Retinal pigment epithelial cell (primary cell): ENCODE results near the gene NOS1AP.

ENCODE experiments used
- DNase-seq: peaks from one replicate; pipeline ENCODE4 v3.0.0-alpha.2; 2010; ENCODE audit warnings: low read depth
- H3K4me3 ChIP-seq: 2 replicates; pipeline ENCODE4 v1.5.1; 2011; ENCODE audit warnings: mild to moderate bottlenecking, low read length, control low read depth, moderate library complexity
- TF ChIP-seq, protein P1 (sequence below): conservative IDR thresholded peaks from 2 replicates; pipeline ENCODE4 v1.5.1; 2011; ENCODE audit warnings: low read depth, low read length, control low read depth, inconsistent platforms

Gene NOS1AP

DNA sequence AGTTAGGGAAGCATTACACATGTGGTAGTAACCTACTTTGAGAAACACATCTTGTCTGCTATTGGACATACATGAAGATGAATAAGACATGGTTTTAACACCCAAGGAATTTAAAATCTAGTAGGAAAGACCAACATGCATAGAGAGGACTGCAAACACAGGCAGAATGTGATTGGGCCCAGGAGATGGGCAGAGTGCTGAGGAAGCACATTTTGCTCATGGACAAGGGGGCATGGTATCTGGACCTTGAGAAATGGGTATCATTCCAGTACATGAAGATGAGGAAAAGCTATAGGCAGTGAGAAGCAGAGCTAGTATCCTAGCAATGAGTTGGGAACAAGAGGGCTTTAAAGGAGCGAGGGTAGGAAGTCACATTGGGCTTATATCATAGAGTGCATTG is 164.4 kb downstream of the NOS1AP start:
- TF ChIP-seq, protein P1, sequence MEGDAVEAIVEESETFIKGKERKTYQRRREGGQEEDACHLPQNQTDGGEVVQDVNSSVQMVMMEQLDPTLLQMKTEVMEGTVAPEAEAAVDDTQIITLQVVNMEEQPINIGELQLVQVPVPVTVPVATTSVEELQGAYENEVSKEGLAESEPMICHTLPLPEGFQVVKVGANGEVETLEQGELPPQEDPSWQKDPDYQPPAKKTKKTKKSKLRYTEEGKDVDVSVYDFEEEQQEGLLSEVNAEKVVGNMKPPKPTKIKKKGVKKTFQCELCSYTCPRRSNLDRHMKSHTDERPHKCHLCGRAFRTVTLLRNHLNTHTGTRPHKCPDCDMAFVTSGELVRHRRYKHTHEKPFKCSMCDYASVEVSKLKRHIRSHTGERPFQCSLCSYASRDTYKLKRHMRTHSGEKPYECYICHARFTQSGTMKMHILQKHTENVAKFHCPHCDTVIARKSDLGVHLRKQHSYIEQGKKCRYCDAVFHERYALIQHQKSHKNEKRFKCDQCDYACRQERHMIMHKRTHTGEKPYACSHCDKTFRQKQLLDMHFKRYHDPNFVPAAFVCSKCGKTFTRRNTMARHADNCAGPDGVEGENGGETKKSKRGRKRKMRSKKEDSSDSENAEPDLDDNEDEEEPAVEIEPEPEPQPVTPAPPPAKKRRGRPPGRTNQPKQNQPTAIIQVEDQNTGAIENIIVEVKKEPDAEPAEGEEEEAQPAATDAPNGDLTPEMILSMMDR, result no peak
- no peak overlapping the region for H3K4me3 ChIP-seq
- no peak for DNase-seq

GRCh38 chr1:162234571-162234970 is 165.1 kb downstream of the NOS1AP start:
- TF ChIP-seq, protein P1, result no peak
- no peak overlapping the region for H3K4me3 ChIP-seq
- DNase-seq, result no peak

- TF ChIP-seq, protein P1, result no peak
- H3K4me3 ChIP-seq, result no peak overlapping the region
- no peak for DNase-seq
Observed at GRCh38 chr1:162235241-162235800, 165.8 kb downstream of the NOS1AP start.

DNA sequence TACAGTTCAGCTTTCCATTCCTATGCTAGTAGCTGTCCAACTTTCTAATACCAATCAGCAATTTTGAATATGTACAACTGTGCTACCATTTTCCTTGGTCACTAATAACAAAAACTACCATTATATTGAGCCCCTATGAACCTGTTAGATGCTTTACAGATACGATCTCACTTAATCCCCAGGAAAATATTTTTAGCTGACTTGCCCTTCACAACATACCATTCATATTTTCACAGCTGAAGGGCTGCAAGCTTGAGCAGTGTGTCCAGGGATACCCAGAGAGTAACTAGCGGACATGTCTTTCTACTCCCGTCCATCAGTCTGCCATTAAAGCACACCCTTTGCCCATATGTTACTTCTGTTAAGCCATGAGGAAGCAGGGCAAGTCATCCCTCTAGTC is 166.7 kb downstream of the NOS1AP start:
- TF ChIP-seq, protein P1, result no peak
- DNase-seq, result peak; percentile 73
- H3K4me3 ChIP-seq, result no peak overlapping the region

- DNase-seq, result no peak
- no peak overlapping the region for H3K4me3 ChIP-seq
- TF ChIP-seq, protein P1, result no peak
Observed at GRCh38 chr1:162236618-162237017, 167.1 kb downstream of the NOS1AP start.

- no peak for DNase-seq
- TF ChIP-seq, protein P1, result no peak
- no peak overlapping the region for H3K4me3 ChIP-seq
Observed at GRCh38 chr1:162240577-162240976, 171.1 kb downstream of the NOS1AP start.

DNA sequence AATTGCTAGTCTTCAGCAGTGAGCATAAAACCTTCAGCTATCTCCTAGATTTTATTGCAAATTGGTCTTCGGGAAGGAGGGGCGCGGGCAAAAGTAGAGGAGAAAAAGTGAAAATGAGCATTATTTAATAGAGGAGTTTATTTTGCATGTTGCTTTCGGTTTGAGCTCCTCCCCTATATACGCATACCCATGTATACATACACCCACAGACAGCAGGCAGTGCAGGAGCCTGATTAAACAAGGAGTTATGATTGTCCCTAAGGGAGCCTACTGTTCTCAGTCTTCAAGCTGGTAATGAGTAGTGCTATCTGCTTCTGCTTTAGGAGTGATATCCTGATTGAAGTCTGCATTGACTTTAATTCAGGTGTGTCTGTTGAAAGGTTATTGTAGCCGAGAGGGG is 173.3 kb downstream of the NOS1AP start:
- H3K4me3 ChIP-seq, result no peak overlapping the region
- TF ChIP-seq, protein P1, result no peak
- no peak for DNase-seq
